Hematopoietic multipotent progenitor cell treated with erythropoietin and hydrocortisone succinate and interleukin-3 and kit ligand, for 15 days (in vitro differentiated cells): ENCODE data around the gene PIAS2.

ENCODE experiments used
- DNase-seq: peaks from one replicate; pipeline ENCODE4 v3.0.0-alpha.2; 2015; ENCODE audit warnings: low spot score

Gene PIAS2

DNA sequence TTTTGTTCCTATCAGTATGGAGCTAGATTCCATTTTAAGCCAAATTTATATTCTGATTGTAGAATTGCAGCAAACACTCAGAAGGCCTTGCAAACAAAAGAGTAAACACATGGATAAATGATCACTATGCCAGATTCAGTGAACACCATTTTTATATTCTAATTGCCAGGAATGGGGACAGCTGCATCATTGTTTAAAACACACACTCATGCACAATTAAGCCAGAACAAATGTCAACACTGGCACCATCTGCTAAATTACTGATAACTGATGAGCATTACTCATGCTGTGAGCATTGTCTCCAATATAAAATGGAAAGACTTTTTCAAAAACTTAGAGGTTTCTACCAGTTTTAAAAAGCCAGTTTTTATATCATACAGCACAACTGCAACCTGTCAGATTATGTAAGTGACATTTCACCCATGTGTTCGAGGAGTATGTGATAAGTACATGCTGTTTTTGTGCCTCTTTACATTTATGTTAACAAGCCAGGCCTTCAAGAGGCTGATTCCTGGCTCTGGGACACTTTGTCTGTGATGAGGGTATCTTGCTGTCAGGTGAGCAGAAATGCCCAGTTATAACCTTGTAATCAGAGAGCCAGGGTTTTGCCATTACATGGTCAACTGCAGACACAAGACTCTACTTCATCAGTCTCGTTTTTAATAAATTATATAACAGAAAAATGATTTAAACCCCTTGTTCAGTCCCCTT, 156.1 kb downstream of the PIAS2 start:
- DNase-seq = no peak

DNA sequence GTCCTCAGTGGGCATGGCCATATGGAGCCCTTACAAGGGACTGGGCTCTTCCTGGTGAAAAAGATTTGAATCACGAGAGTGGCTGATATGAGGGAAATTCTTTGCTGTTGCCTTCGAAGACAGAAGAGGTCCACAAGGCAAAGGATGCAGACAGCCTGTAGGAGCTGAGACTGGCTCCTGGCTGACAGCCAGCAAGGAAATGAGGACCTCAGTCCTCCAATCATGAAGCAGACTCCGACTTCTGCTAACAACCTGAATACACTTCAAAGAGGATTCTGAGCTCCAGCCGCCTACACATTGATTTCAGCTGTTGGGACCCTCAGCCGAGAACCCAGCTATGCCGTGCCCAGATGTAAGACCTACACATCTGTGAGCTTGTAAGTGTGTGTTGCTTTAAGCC, 157.4 kb downstream of the PIAS2 start:
- no peak for DNase-seq

DNA sequence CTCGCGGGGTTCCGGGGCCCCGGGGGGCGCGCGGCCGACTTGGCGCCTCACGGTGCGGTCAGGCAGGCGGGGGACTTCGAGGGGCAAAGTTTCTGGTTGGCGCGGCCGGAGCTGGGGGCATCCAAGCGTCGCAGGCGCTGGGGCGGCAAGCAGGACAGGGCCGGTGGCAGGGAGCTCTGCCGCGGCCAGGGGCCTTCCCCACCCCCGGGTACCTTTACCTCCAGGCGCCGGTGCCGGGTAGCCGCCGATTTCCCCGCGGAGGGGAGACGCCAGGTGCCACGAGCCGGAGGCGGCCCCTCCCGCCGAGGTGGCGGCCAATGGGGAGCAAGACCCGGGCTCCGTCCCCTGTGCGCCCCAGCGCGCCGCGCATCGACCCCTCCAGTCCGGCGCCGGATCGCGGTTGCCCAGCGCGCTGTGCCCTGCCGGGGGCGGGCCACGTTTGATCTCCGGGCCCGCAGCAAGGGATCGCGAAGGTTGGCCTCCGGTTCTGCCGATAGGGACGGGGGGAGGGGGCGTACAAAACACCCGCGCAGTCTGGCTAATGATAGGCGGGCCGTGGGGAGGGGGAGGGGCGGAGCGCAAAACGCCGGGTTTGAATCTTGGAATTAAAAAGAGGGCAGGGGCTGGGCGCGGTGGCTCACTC, 160.6 kb downstream of the PIAS2 start, which contains the start of gene ST8SIA5:
Gene ST8SIA5 (minus strand): TSS at position 495 of the 643 bp plus-strand sequence. CDS start 545 bp downstream, outside the sequence.
- no peak for DNase-seq

DNA sequence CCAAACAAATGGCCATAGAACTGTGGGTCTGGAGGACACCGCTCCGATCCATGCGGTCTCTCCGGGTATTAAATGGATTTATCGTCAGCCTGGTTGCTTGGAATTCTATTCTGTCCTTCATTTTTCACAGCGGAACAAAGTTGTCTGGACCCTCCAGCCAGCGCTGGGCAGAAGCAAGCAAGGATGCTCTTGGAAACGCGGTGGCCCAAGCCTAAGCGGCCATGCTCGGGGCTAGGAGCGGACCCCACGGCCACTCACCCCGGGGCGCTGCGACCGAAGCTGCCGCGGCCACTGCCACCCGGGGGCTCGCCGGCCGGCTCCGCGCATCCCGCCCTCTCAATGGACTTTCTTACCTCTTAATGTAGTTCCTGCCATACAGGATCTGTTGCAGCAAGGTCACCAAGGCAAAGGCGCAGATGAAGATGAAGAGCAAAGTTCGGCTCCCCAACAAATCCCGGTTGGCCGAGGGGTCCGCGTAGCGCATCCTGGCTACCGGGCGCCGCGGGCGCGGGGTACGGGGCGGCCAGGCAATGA, 161.2 kb downstream of the PIAS2 start:
- no peak for DNase-seq

DNA sequence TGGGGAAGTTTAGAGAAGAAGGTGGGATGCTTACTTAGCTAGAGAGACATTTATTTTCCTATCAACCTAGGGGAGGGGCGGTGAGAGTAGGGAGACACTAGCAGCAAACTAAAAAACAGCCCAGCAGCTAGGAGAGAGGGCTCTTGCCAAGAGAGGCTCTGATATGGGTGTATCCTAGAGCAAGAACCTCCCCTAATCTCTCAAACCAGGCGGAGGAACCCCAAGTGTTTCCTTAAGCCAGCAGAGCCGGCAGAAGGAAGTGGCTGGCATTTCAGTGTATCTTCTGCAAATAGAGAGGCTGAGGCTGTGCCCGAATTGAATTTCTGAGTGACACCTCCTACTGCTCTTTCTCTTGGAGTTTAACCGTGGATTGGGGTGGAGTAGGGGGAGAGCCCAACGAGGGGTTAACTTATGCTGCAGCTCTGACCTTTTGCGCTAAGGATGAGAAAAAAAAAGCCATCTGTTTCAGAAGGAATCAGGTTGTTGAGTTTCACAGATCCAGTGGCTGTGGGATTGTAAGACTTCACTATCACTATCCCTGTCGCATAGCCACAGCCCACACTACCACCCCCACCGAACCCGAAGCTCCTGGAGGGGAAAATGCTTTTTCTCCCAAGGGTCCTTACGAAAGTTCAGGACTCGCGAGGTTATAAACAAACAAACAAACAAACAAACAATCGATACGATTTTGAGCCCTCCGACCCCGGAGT, 161.8 kb downstream of the PIAS2 start:
- no peak for DNase-seq

DNA sequence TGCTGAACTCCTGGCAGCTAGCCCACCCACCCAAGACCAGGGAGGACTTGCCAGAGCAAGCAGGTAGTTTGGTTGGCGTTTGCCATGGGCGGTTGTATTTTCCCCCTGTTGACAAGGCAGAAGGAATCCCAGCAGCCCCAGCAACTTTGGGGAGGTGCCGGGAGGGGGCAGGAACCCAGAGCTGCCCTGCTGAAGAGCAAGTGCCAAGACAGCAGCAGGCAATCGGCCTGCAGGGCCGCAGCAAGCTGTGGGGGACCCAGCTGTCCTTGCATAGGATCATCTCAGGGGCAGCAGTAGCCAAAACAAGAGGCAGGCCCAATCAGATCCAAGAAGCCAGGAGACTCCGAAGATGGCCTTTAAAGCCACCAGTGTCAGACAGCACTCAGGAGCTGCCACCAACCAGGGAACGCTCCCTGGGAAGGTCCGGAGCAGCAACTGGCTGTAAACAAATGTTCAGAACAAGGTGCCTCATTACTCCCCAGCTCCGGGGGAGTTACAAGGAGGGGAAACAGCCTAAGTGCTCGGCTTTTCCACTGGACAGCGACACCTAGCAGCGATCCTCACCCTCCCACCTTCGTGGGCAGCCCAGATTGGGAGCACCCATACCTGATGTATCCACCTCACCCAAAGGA, 162.5 kb downstream of the PIAS2 start:
- no peak for DNase-seq

DNA sequence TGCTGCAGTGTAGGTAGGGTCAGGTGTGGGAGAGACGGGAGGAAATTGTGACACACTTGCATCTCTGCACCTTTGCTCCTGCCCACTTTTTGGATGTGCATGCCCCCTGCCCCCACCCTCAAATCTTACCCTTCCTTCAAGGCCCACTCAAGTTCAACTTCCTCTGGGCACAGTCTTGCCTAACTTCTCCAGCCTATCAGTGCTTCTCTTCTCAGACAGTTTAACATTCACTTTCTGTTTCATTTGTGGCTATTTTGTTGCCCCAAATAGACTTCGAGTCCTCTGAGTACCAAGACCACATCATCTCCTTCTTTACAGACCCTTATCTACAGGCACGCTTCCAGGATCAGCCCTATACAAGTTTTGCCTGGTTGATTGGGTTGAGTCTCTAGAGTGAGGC, 163.1 kb downstream of the PIAS2 start:
- no peak for DNase-seq
